Karpas-422 (cell line): ENCODE measurements around the gene WDR86. TPM values are rescaled to one million over a fixed set of nuclear protein-coding genes. Genes with fewer than 3 reads are reported as not detected.

ENCODE experiments used
- DNase-seq: peaks from one replicate; pipeline ENCODE4 v3.0.0-alpha.2; 2015
- H2AFZ ChIP-seq: fragments of 200-600 bp; sonication (generic); 2 replicates; pipeline ENCODE4 v1.6.1; 2014; ENCODE audit warnings: antibody characterized with exemption, low read length, mixed read lengths
- H3K27ac ChIP-seq: fragments of 200-600 bp; sonication (generic); 2 replicates; pipeline ENCODE4 v1.5.1; 2014; ENCODE audit warnings: mild to moderate bottlenecking, low read length, moderate library complexity
- H3K27me3 ChIP-seq: fragments of 200-600 bp; sonication (generic); 2 replicates; pipeline ENCODE4 v1.6.1; 2014; ENCODE audit warnings: low read length, mixed read lengths
- H3K36me3 ChIP-seq: fragments of 200-600 bp; sonication (generic); 2 replicates; pipeline ENCODE4 v1.6.1; 2014; ENCODE audit warnings: low read length, mixed read lengths; ENCODE audit not compliant: insufficient read depth
- H3K4me1 ChIP-seq: fragments of 200-600 bp; sonication (generic); 2 replicates; pipeline ENCODE4 v1.6.1; 2014; ENCODE audit warnings: mild to moderate bottlenecking, low read length, mixed read lengths
- H3K4me2 ChIP-seq: fragments of 200-600 bp; sonication (generic); 2 replicates; pipeline ENCODE4 v1.6.1; 2014; ENCODE audit warnings: low read length, low read depth, mild to moderate bottlenecking; ENCODE audit not compliant: poor library complexity, severe bottlenecking
- H3K4me3 ChIP-seq: fragments of 200-600 bp; sonication (generic); 2 replicates; pipeline ENCODE4 v1.5.1; 2014; ENCODE audit warnings: mild to moderate bottlenecking, antibody characterized with exemption, low read length, mixed read lengths
- H3K79me2 ChIP-seq: fragments of 200-600 bp; sonication (generic); 2 replicates; pipeline ENCODE4 v1.6.1; 2014; ENCODE audit warnings: mild to moderate bottlenecking, low read length, mixed read lengths
- H3K9ac ChIP-seq: fragments of 200-600 bp; sonication (generic); 2 replicates; pipeline ENCODE4 v1.6.0; 2014; ENCODE audit warnings: low read length
- H3K9me2 ChIP-seq: fragments of 200-600 bp; sonication (generic), shearing (Covaris generic); replicated peaks from 2 replicates; pipeline ENCODE4 v1.6.0; 2014; ENCODE audit warnings: mild to moderate bottlenecking, low read length, moderate library complexity; ENCODE audit not compliant: insufficient read depth
- H3K9me3 ChIP-seq: fragments of 300-700, 200-600 bp; sonication (generic); 2 replicates; pipeline ENCODE4 v1.6.1; 2014; ENCODE audit warnings: low read length, mixed read lengths
- H4K20me1 ChIP-seq: fragments of 200-600 bp; sonication (generic); 2 replicates; pipeline ENCODE4 v1.6.1; 2014; ENCODE audit warnings: mild to moderate bottlenecking, antibody characterized with exemption, low read length, low read depth; ENCODE audit not compliant: insufficient read depth
- total RNA-seq: library from RNA; depleted of rRNA; stranded (reverse); fragments of >200 nt; shearing (Covaris generic); gene quantifications from 2 replicates; pipeline ENCODE4 v1.2.3, GENCODE V29; 2014; ENCODE audit warnings: low replicate concordance

The WDR86 gene
- total RNA-seq, 1 experiment from 2014 or later: not detected

- H3K4me3 ChIP-seq: no peak overlapping the region
- no peaks in the 10 kb centered on the region for H3K9me3 ChIP-seq
- no peak for DNase-seq
- H3K4me2 ChIP-seq: no peak overlapping the region
- no peaks in the 10 kb centered on the region for H3K79me2 ChIP-seq
- H4K20me1 ChIP-seq: no peaks in the 10 kb centered on the region
- peaks cover 24% of the 10 kb centered on the region for H3K36me3 ChIP-seq
- H2AFZ ChIP-seq: no peak overlapping the region
- H3K4me1 ChIP-seq: no peaks in the 10 kb centered on the region
- no peaks in the 10 kb centered on the region for H3K27me3 ChIP-seq
- no peak overlapping the region for H3K27ac ChIP-seq
- no peaks in the 10 kb centered on the region for H3K9me2 ChIP-seq
- no peak overlapping the region for H3K9ac ChIP-seq
Observed at GRCh38 chr7:151363182-151363581, 46.7 kb downstream of the WDR86 start.

GRCh38 chr7:151361193-151361959, 48.5 kb downstream of the WDR86 start:
- no peaks in the 10 kb centered on the region for H3K4me1 ChIP-seq
- DNase-seq: peak; percentile 19
- H3K4me2 ChIP-seq: no peak overlapping the region
- no peak overlapping the region for H3K27ac ChIP-seq
- H3K9me2 ChIP-seq: no peaks in the 10 kb centered on the region
- no peaks in the 10 kb centered on the region for H3K27me3 ChIP-seq
- no peaks in the 10 kb centered on the region for H3K9me3 ChIP-seq
- H3K79me2 ChIP-seq: no peaks in the 10 kb centered on the region
- H2AFZ ChIP-seq: no peak overlapping the region
- H4K20me1 ChIP-seq: no peaks in the 10 kb centered on the region
- H3K36me3 ChIP-seq: peaks cover 24% of the 10 kb centered on the region
- no peak overlapping the region for H3K4me3 ChIP-seq
- no peak overlapping the region for H3K9ac ChIP-seq

- Histone ChIP-seq H4K20me1 (no peaks in the 10 kb centered on the region), H2AFZ (no peak overlapping the region), H3K4me3 (no peak overlapping the region), H3K27me3 (no peaks in the 10 kb centered on the region), H3K4me1 (peaks cover 50% of the 10 kb centered on the region), H3K36me3 (peaks cover 27% of the 10 kb centered on the region), H3K9me2 (no peaks in the 10 kb centered on the region), H3K4me2 (no peak overlapping the region), H3K9me3 (no peaks in the 10 kb centered on the region), H3K9ac (no peak overlapping the region), H3K79me2 (peaks cover 16% of the 10 kb centered on the region), H3K27ac (no peak overlapping the region)
- no peak for DNase-seq
Observed at GRCh38 chr7:151352512-151352911, 57.3 kb downstream of the WDR86 start.

GRCh38 chr7:151351967-151352366, 57.9 kb downstream of the WDR86 start:
- H2AFZ ChIP-seq: peak overlapping the region; percentile 37; the same call in 1 of the 2 replicates
- peak overlapping the region; percentile 49 for H3K27ac ChIP-seq
- H3K9me2 ChIP-seq: no peaks in the 10 kb centered on the region
- no peaks in the 10 kb centered on the region for H4K20me1 ChIP-seq
- peaks cover 27% of the 10 kb centered on the region for H3K36me3 ChIP-seq
- H3K4me3 ChIP-seq: no peak overlapping the region
- no peaks in the 10 kb centered on the region for H3K27me3 ChIP-seq
- peaks cover 50% of the 10 kb centered on the region for H3K4me1 ChIP-seq
- DNase-seq: peak; percentile 50
- H3K4me2 ChIP-seq: peak overlapping the region; percentile 99
- peaks cover 17% of the 10 kb centered on the region for H3K79me2 ChIP-seq
- H3K9me3 ChIP-seq: no peaks in the 10 kb centered on the region
- H3K9ac ChIP-seq: peak overlapping the region; percentile 23; the same call in 1 of the 2 replicates

- H3K79me2 ChIP-seq: peaks cover 22% of the 10 kb centered on the region
- H3K4me3 ChIP-seq: peak overlapping the region; percentile 27; the same call in 1 of the 2 replicates
- no peaks in the 10 kb centered on the region for H3K27me3 ChIP-seq
- no peaks in the 10 kb centered on the region for H3K9me2 ChIP-seq
- no peaks in the 10 kb centered on the region for H3K9me3 ChIP-seq
- peaks cover 31% of the 10 kb centered on the region for H3K36me3 ChIP-seq
- H3K9ac ChIP-seq: peak overlapping the region; percentile 60
- DNase-seq: peak; percentile 87
- peak overlapping the region; percentile 96 for H3K27ac ChIP-seq
- peak overlapping the region; percentile 99 for H3K4me2 ChIP-seq
- no peaks in the 10 kb centered on the region for H4K20me1 ChIP-seq
- peaks cover 50% of the 10 kb centered on the region for H3K4me1 ChIP-seq
- H2AFZ ChIP-seq: no peak overlapping the region
Observed at GRCh38 chr7:151351027-151351426, 58.8 kb downstream of the WDR86 start.

- H2AFZ ChIP-seq: no peak overlapping the region
- H3K4me1 ChIP-seq: peaks cover 50% of the 10 kb centered on the region
- peak; percentile 81 for DNase-seq
- H3K4me3 ChIP-seq: peak overlapping the region; percentile 69
- no peaks in the 10 kb centered on the region for H3K9me2 ChIP-seq
- H3K79me2 ChIP-seq: peaks cover 24% of the 10 kb centered on the region
- no peaks in the 10 kb centered on the region for H4K20me1 ChIP-seq
- peak overlapping the region; percentile 69 for H3K9ac ChIP-seq
- peak overlapping the region; percentile 96 for H3K27ac ChIP-seq
- no peaks in the 10 kb centered on the region for H3K27me3 ChIP-seq
- H3K9me3 ChIP-seq: no peaks in the 10 kb centered on the region
- peak overlapping the region; percentile 99 for H3K4me2 ChIP-seq
- peaks cover 34% of the 10 kb centered on the region; the same call in 1 of the 2 replicates for H3K36me3 ChIP-seq
Observed at GRCh38 chr7:151349507-151349853, 60.4 kb downstream of the WDR86 start.

- Histone ChIP-seq H3K9me3 (no peaks in the 10 kb centered on the region), H3K36me3 (peaks cover 34% of the 10 kb centered on the region; the same call in 1 of the 2 replicates), H3K79me2 (peaks cover 24% of the 10 kb centered on the region), H3K9me2 (no peaks in the 10 kb centered on the region), H4K20me1 (no peaks in the 10 kb centered on the region), H3K4me3 (peak overlapping the region; percentile 69), H3K4me1 (peaks cover 50% of the 10 kb centered on the region), H3K9ac (peak overlapping the region; percentile 69), H3K4me2 (peak overlapping the region; percentile 99), H3K27ac (peak overlapping the region; percentile 96), H3K27me3 (no peaks in the 10 kb centered on the region), H2AFZ (no peak overlapping the region)
- DNase-seq: peak; percentile 56
Observed at GRCh38 chr7:151348970-151349369, 60.9 kb downstream of the WDR86 start.

- no peak overlapping the region for H3K9ac ChIP-seq
- H3K27me3 ChIP-seq: no peaks in the 10 kb centered on the region
- H2AFZ ChIP-seq: no peak overlapping the region
- H3K4me1 ChIP-seq: peaks cover 54% of the 10 kb centered on the region
- no peak for DNase-seq
- H3K9me3 ChIP-seq: no peaks in the 10 kb centered on the region
- no peak overlapping the region for H3K4me3 ChIP-seq
- H3K9me2 ChIP-seq: no peaks in the 10 kb centered on the region
- peaks cover 32% of the 10 kb centered on the region for H3K79me2 ChIP-seq
- no peaks in the 10 kb centered on the region for H4K20me1 ChIP-seq
- peaks cover 27% of the 10 kb centered on the region; the same call in 1 of the 2 replicates for H3K36me3 ChIP-seq
- H3K27ac ChIP-seq: no peak overlapping the region
- H3K4me2 ChIP-seq: no peak overlapping the region
Observed at GRCh38 chr7:151347200-151347599, 62.6 kb downstream of the WDR86 start.
